OCI-LY7 (cell line): ENCODE measurements around the gene LIN28B. TPM values are rescaled to one million over a fixed set of nuclear protein-coding genes. Genes with fewer than 3 reads are reported as not detected.

Experiments used
- BruUV-seq: library from RNA; stranded (reverse); fragments of 400-500 nt; replicated peaks from 2 replicates; lab custom pipeline; 2021; lab: Mats Ljungman, UMichigan
- CTCF ChIA-PET: fragments of 300-600 bp; sonication (Branson Sonifier 250); formaldehyde crosslinking; loops from one replicate; lab custom pipeline; 2022; ENCODE audit warnings: antibody characterized with exemption; ENCODE audit not compliant: unreplicated experiment; lab: Charles Lee
- POLR2A ChIA-PET: fragments of 300-600 bp; sonication (Branson Sonifier 250); formaldehyde crosslinking; loops from one replicate; lab custom pipeline; 2022; ENCODE audit warnings: antibody characterized with exemption; lab: Charles Lee
- DNase-seq: peaks from one replicate; pipeline ENCODE4 v3.0.0-alpha.2; 2015; ENCODE audit warnings: low spot score
- H2AFZ ChIP-seq: fragments of 200-600 bp; sonication (generic), shearing (Covaris generic); 2 replicates; pipeline ENCODE4 v1.6.1; 2014; ENCODE audit warnings: mild to moderate bottlenecking, antibody characterized with exemption, low read length, moderate library complexity
- H3K27ac ChIP-seq: fragments of 200-600 bp; sonication (generic); 2 replicates; pipeline ENCODE4 v1.5.1; 2014; ENCODE audit warnings: mixed run types, low read depth, mild to moderate bottlenecking, moderate library complexity, low read length, inconsistent platforms; ENCODE audit not compliant: poor library complexity, severe bottlenecking
- H3K36me3 ChIP-seq: fragments of 200-600 bp; sonication (generic); 2 replicates; pipeline ENCODE4 v1.6.1; 2014; ENCODE audit warnings: mild to moderate bottlenecking, antibody characterized with exemption, low read length, moderate library complexity, mixed read lengths; ENCODE audit not compliant: insufficient read depth
- H3K4me1 ChIP-seq: fragments of 200-600 bp; sonication (generic); 2 replicates; pipeline ENCODE4 v1.5.1; 2014; ENCODE audit warnings: mild to moderate bottlenecking, low read length; ENCODE audit not compliant: insufficient read depth, poor library complexity, severe bottlenecking
- H3K4me2 ChIP-seq: fragments of 200-600 bp; sonication (generic); 2 replicates; pipeline ENCODE4 v1.6.1; 2014; ENCODE audit warnings: mild to moderate bottlenecking, low read length
- H3K4me3 ChIP-seq: fragments of 200-600 bp; sonication (generic); 2 replicates; pipeline ENCODE4 v1.5.1; 2014; ENCODE audit warnings: mild to moderate bottlenecking, low read depth, low read length; ENCODE audit not compliant: poor library complexity, severe bottlenecking
- H3K79me2 ChIP-seq: fragments of 200-600 bp; sonication (generic); 2 replicates; pipeline ENCODE4 v1.6.1; 2016; ENCODE audit warnings: low read depth, mild to moderate bottlenecking, low read length, moderate library complexity, mixed read lengths; ENCODE audit not compliant: insufficient read depth
- H3K9me2 ChIP-seq: fragments of 200-600 bp; sonication (generic); 2 replicates; pipeline ENCODE4 v1.6.1; 2016; ENCODE audit warnings: mild to moderate bottlenecking, low read length, mixed read lengths; ENCODE audit not compliant: insufficient read depth
- H3K9me3 ChIP-seq: fragments of 200-600 bp; sonication (generic); 2 replicates; pipeline ENCODE4 v1.6.1; 2014; ENCODE audit warnings: mild to moderate bottlenecking, mixed run types, low read length, mixed read lengths
- H4K20me1 ChIP-seq: fragments of 200-600 bp; sonication (generic); 2 replicates; pipeline ENCODE4 v1.6.1; 2014; ENCODE audit warnings: mild to moderate bottlenecking, antibody characterized with exemption, low read length, moderate library complexity, mixed read lengths; ENCODE audit not compliant: insufficient read depth
- EZH2phosphoT487 ChIP-seq: fragments of 200-600 bp; sonication (generic); IDR thresholded peaks from 2 replicates; pipeline ENCODE4 v1.6.1; 2018; ENCODE audit warnings: low read depth, borderline replicate concordance, mild to moderate bottlenecking, mixed run types, antibody characterized with exemption, low read length, moderate library complexity, mixed read lengths
- intact Hi-C: fragments of 100-400 bp; cut with micrococcal nuclease; formaldehyde crosslinking; loops from one replicate; pipeline ENCODE4 v1.10.0; 2022; ENCODE audit not compliant: unreplicated experiment
- total RNA-seq, 2 experiments: library from RNA; depleted of rRNA in 1 of 2; stranded (reverse); fragments of >200 nt in 1 of 2; shearing (Covaris generic) in 1 of 2; gene quantifications; 2 replicates each; pipeline ENCODE4 v1.2.3, GENCODE V29; 2014 to 2022
- TF ChIP-seq, protein P1 (sequence below): fragments of 200-600 bp; sonication (generic); conservative IDR thresholded peaks from 2 replicates; pipeline ENCODE4 v1.5.1; 2014; ENCODE audit warnings: mild to moderate bottlenecking, antibody characterized with exemption, low read length, moderate library complexity, mixed read lengths

Gene LIN28B
- total RNA-seq, 2 experiments from 2014 or later = not detected

DNA sequence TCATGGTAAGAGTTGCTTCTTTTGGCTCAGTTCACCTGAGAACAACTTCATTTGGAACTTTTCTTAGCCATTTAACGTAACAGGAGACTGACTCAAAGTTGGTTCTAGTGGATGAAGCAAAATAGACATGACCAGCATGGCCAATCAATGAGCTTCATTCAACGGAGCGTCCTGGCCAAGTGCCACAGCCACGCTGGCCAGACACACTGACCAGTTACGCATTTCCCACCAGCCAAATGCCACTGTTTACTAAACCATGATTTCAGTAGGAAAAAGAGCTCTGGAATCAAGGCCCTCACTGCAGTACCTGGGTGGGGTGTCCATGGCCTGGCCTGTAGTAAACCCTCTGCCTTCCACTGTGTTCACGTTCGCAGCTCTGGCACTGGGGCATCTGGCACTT lies 142.5 kb downstream of the LIN28B start:
- H3K79me2 ChIP-seq = no peaks in the 10 kb centered on the region
- CTCF ChIA-PET = no interaction called here
- POLR2A ChIA-PET = interaction anchor here (1.0 to 1.1 kb wide), 2 partner anchors 11 to 33 kb away, joined by 3 read pairs; no protein-coding TSS in a partner anchor

DNA sequence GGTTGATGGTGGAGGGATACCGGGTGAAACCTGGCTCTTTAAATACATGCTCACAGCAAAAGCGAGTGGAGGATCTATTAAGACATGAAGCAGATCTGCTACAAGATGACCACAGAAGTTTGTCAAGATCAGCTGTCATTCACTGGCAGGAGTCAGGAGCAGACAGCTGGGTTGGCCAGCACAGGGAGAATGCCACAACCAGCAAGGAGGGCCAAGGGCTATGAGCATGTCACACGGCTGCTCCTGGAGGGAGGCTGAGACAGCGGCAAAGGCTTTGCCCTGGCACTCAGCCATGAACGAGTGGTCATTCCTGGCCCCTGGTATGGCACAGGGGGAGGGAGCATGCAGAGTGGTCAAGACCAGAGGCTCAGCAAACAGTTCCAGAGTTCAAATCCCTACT lies 145.3 kb downstream of the LIN28B start:
- Histone ChIP-seq H3K9me2 (no peaks in the 10 kb centered on the region), H3K4me3 (no peak overlapping the region), H3K79me2 (no peaks in the 10 kb centered on the region), H3K27ac (no peak overlapping the region), H3K4me1 (no peaks in the 10 kb centered on the region), H3K4me2 (no peak overlapping the region), H3K36me3 (no peaks in the 10 kb centered on the region), H2AFZ (no peak overlapping the region), H4K20me1 (no peaks in the 10 kb centered on the region), H3K9me3 (no peaks in the 10 kb centered on the region)
- no peak for DNase-seq
- ChIA-PET CTCF (no interaction called here), POLR2A (no interaction called here)
- intact Hi-C loops = no loop called here
- no TSS peak for BruUV-seq
- TF ChIP-seq, protein P1, sequence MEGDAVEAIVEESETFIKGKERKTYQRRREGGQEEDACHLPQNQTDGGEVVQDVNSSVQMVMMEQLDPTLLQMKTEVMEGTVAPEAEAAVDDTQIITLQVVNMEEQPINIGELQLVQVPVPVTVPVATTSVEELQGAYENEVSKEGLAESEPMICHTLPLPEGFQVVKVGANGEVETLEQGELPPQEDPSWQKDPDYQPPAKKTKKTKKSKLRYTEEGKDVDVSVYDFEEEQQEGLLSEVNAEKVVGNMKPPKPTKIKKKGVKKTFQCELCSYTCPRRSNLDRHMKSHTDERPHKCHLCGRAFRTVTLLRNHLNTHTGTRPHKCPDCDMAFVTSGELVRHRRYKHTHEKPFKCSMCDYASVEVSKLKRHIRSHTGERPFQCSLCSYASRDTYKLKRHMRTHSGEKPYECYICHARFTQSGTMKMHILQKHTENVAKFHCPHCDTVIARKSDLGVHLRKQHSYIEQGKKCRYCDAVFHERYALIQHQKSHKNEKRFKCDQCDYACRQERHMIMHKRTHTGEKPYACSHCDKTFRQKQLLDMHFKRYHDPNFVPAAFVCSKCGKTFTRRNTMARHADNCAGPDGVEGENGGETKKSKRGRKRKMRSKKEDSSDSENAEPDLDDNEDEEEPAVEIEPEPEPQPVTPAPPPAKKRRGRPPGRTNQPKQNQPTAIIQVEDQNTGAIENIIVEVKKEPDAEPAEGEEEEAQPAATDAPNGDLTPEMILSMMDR = no peak
- TF ChIP-seq EZH2phosphoT487 = no peak

More for the DNA sequence above, 142.5 kb downstream of the LIN28B start:
- Histone ChIP-seq H2AFZ (no peak overlapping the region), H3K27ac (no peak overlapping the region), H3K36me3 (no peaks in the 10 kb centered on the region), H3K4me2 (no peak overlapping the region), H3K9me3 (no peaks in the 10 kb centered on the region), H4K20me1 (no peaks in the 10 kb centered on the region), H3K9me2 (no peaks in the 10 kb centered on the region), H3K4me3 (no peak overlapping the region), H3K4me1 (no peaks in the 10 kb centered on the region)
- no TSS peak for BruUV-seq
- intact Hi-C loops = no loop called here
- no peak for DNase-seq
- TF ChIP-seq, protein P1 = no peak
- no peak for TF ChIP-seq EZH2phosphoT487

DNA sequence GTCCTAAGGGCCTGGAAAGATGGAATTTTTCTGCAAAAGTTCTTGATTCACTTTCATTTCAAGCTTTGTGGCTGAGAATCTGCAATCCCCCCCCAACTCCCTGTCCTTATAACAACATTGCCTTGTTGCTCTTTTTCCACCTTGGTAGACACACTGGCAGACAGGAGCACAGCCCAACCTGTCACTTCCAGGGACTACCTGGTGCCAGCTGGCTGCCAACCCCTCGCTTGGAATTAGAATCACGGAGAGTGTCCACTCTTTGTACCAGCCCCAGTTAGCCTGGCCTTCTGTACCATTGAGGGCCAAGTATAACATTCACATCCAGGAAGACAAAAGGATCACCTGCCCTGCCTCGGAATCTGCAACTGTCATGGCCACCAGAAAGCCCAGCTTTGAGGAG lies 148.2 kb downstream of the LIN28B start:
- BruUV-seq = no TSS peak

More for the DNA sequence above, 148.2 kb downstream of the LIN28B start:
- no peak overlapping the region for H2AFZ ChIP-seq
- no peak overlapping the region for H3K4me3 ChIP-seq
- no peaks in the 10 kb centered on the region for H3K36me3 ChIP-seq
- no peak overlapping the region for H3K4me2 ChIP-seq
- H4K20me1 ChIP-seq = no peaks in the 10 kb centered on the region
- CTCF ChIA-PET = no interaction called here
- no peak for DNase-seq
- H3K9me3 ChIP-seq = no peaks in the 10 kb centered on the region
- intact Hi-C loops = no loop called here
- H3K27ac ChIP-seq = no peak overlapping the region
- no peaks in the 10 kb centered on the region for H3K9me2 ChIP-seq
- TF ChIP-seq EZH2phosphoT487 = no peak
- TF ChIP-seq, protein P1 = no peak
- no peaks in the 10 kb centered on the region for H3K79me2 ChIP-seq
- POLR2A ChIA-PET = no interaction called here
- H3K4me1 ChIP-seq = no peaks in the 10 kb centered on the region
